OCI-LY7 (cell line): Measurements from ENCODE around the gene BICC1. TPM values are rescaled to one million over a fixed set of nuclear protein-coding genes. Genes with fewer than 3 reads are reported as not detected.

Experiments
- BruUV-seq: library from RNA; stranded (reverse); fragments of 400-500 nt; replicated peaks from 2 replicates; lab custom pipeline; 2021; lab: Mats Ljungman, UMichigan
- CTCF ChIA-PET: fragments of 300-600 bp; sonication (Branson Sonifier 250); formaldehyde crosslinking; loops from one replicate; lab custom pipeline; 2022; ENCODE audit warnings: antibody characterized with exemption; ENCODE audit not compliant: unreplicated experiment; lab: Charles Lee
- POLR2A ChIA-PET: fragments of 300-600 bp; sonication (Branson Sonifier 250); formaldehyde crosslinking; loops from one replicate; lab custom pipeline; 2022; ENCODE audit warnings: antibody characterized with exemption; lab: Charles Lee
- DNase-seq: peaks from one replicate; pipeline ENCODE4 v3.0.0-alpha.2; 2015; ENCODE audit warnings: low spot score
- H2AFZ ChIP-seq: fragments of 200-600 bp; sonication (generic), shearing (Covaris generic); 2 replicates; pipeline ENCODE4 v1.6.1; 2014; ENCODE audit warnings: mild to moderate bottlenecking, antibody characterized with exemption, low read length, moderate library complexity
- H3K27ac ChIP-seq: fragments of 200-600 bp; sonication (generic); 2 replicates; pipeline ENCODE4 v1.5.1; 2014; ENCODE audit warnings: mixed run types, low read depth, mild to moderate bottlenecking, moderate library complexity, low read length, inconsistent platforms; ENCODE audit not compliant: poor library complexity, severe bottlenecking
- H3K36me3 ChIP-seq: fragments of 200-600 bp; sonication (generic); 2 replicates; pipeline ENCODE4 v1.6.1; 2014; ENCODE audit warnings: mild to moderate bottlenecking, antibody characterized with exemption, low read length, moderate library complexity, mixed read lengths; ENCODE audit not compliant: insufficient read depth
- H3K4me1 ChIP-seq: fragments of 200-600 bp; sonication (generic); 2 replicates; pipeline ENCODE4 v1.5.1; 2014; ENCODE audit warnings: mild to moderate bottlenecking, low read length; ENCODE audit not compliant: insufficient read depth, poor library complexity, severe bottlenecking
- H3K4me2 ChIP-seq: fragments of 200-600 bp; sonication (generic); 2 replicates; pipeline ENCODE4 v1.6.1; 2014; ENCODE audit warnings: mild to moderate bottlenecking, low read length
- H3K4me3 ChIP-seq: fragments of 200-600 bp; sonication (generic); 2 replicates; pipeline ENCODE4 v1.5.1; 2014; ENCODE audit warnings: mild to moderate bottlenecking, low read depth, low read length; ENCODE audit not compliant: poor library complexity, severe bottlenecking
- H3K79me2 ChIP-seq: fragments of 200-600 bp; sonication (generic); 2 replicates; pipeline ENCODE4 v1.6.1; 2016; ENCODE audit warnings: low read depth, mild to moderate bottlenecking, low read length, moderate library complexity, mixed read lengths; ENCODE audit not compliant: insufficient read depth
- H3K9me2 ChIP-seq: fragments of 200-600 bp; sonication (generic); 2 replicates; pipeline ENCODE4 v1.6.1; 2016; ENCODE audit warnings: mild to moderate bottlenecking, low read length, mixed read lengths; ENCODE audit not compliant: insufficient read depth
- H3K9me3 ChIP-seq: fragments of 200-600 bp; sonication (generic); 2 replicates; pipeline ENCODE4 v1.6.1; 2014; ENCODE audit warnings: mild to moderate bottlenecking, mixed run types, low read length, mixed read lengths
- H4K20me1 ChIP-seq: fragments of 200-600 bp; sonication (generic); 2 replicates; pipeline ENCODE4 v1.6.1; 2014; ENCODE audit warnings: mild to moderate bottlenecking, antibody characterized with exemption, low read length, moderate library complexity, mixed read lengths; ENCODE audit not compliant: insufficient read depth
- EZH2phosphoT487 ChIP-seq: fragments of 200-600 bp; sonication (generic); IDR thresholded peaks from 2 replicates; pipeline ENCODE4 v1.6.1; 2018; ENCODE audit warnings: low read depth, borderline replicate concordance, mild to moderate bottlenecking, mixed run types, antibody characterized with exemption, low read length, moderate library complexity, mixed read lengths
- intact Hi-C: fragments of 100-400 bp; cut with micrococcal nuclease; formaldehyde crosslinking; loops from one replicate; pipeline ENCODE4 v1.10.0; 2022; ENCODE audit not compliant: unreplicated experiment
- total RNA-seq, 2 experiments: library from RNA; depleted of rRNA in 1 of 2; stranded (reverse); fragments of >200 nt in 1 of 2; shearing (Covaris generic) in 1 of 2; gene quantifications; 2 replicates each; pipeline ENCODE4 v1.2.3, GENCODE V29; 2014 to 2022
- TF ChIP-seq, protein P1 (sequence below): fragments of 200-600 bp; sonication (generic); conservative IDR thresholded peaks from 2 replicates; pipeline ENCODE4 v1.5.1; 2014; ENCODE audit warnings: mild to moderate bottlenecking, antibody characterized with exemption, low read length, moderate library complexity, mixed read lengths

The BICC1 gene
- total RNA-seq, 2 experiments from 2014 or later = not detected

- no peaks in the 10 kb centered on the region for H3K79me2 ChIP-seq
- BruUV-seq = no TSS peak
- H3K9me3 ChIP-seq = no peaks in the 10 kb centered on the region
- no peak overlapping the region for H3K27ac ChIP-seq
- DNase-seq = no peak
- H2AFZ ChIP-seq = no peak overlapping the region
- no peak for TF ChIP-seq EZH2phosphoT487
- TF ChIP-seq, protein P1, sequence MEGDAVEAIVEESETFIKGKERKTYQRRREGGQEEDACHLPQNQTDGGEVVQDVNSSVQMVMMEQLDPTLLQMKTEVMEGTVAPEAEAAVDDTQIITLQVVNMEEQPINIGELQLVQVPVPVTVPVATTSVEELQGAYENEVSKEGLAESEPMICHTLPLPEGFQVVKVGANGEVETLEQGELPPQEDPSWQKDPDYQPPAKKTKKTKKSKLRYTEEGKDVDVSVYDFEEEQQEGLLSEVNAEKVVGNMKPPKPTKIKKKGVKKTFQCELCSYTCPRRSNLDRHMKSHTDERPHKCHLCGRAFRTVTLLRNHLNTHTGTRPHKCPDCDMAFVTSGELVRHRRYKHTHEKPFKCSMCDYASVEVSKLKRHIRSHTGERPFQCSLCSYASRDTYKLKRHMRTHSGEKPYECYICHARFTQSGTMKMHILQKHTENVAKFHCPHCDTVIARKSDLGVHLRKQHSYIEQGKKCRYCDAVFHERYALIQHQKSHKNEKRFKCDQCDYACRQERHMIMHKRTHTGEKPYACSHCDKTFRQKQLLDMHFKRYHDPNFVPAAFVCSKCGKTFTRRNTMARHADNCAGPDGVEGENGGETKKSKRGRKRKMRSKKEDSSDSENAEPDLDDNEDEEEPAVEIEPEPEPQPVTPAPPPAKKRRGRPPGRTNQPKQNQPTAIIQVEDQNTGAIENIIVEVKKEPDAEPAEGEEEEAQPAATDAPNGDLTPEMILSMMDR = no peak
- no peaks in the 10 kb centered on the region for H3K9me2 ChIP-seq
- ChIA-PET CTCF (no interaction called here), POLR2A (interaction anchor here (0.7 kb wide), 1 partner anchor 83 kb away, joined by 4 read pairs; no protein-coding TSS in a partner anchor)
- no peaks in the 10 kb centered on the region for H4K20me1 ChIP-seq
- no peak overlapping the region for H3K4me3 ChIP-seq
- H3K4me1 ChIP-seq = no peaks in the 10 kb centered on the region
- intact Hi-C loops = no loop called here
- no peaks in the 10 kb centered on the region for H3K36me3 ChIP-seq
- H3K4me2 ChIP-seq = no peak overlapping the region
Observed at GRCh38 chr10:58543141-58543540, 30.5 kb downstream of the BICC1 start.

DNA sequence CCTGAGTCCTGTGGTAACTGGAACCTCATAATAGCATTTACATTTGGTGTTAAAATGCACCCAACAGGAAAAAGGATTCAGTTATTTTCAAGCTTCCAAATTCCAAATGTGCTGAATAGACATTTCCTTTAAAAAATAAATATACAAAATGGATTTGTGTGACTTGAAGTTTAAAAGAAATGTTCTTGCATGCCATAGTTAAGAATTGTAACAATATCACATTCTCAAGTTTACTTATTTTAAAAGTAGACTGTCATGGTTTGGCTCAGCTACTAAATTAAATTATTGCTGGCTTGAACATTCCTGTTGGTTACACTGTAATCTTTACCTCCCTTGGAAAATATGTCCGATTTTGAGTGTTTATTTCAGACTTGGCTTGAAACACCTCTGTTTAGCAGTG lies 31.5 kb downstream of the BICC1 start:
- no peaks in the 10 kb centered on the region for H3K9me2 ChIP-seq
- no peak overlapping the region for H3K4me3 ChIP-seq
- CTCF ChIA-PET = no interaction called here
- no TSS peak for BruUV-seq
- TF ChIP-seq EZH2phosphoT487 = no peak
- TF ChIP-seq, protein P1 = no peak
- intact Hi-C loops = no loop called here
- DNase-seq = no peak
- H3K4me1 ChIP-seq = no peaks in the 10 kb centered on the region
- H2AFZ ChIP-seq = no peak overlapping the region
- H3K9me3 ChIP-seq = no peaks in the 10 kb centered on the region
- no peak overlapping the region for H3K27ac ChIP-seq
- H3K36me3 ChIP-seq = no peaks in the 10 kb centered on the region
- H3K4me2 ChIP-seq = no peak overlapping the region
- H3K79me2 ChIP-seq = no peaks in the 10 kb centered on the region
- H4K20me1 ChIP-seq = no peaks in the 10 kb centered on the region
- POLR2A ChIA-PET = no interaction called here

DNA sequence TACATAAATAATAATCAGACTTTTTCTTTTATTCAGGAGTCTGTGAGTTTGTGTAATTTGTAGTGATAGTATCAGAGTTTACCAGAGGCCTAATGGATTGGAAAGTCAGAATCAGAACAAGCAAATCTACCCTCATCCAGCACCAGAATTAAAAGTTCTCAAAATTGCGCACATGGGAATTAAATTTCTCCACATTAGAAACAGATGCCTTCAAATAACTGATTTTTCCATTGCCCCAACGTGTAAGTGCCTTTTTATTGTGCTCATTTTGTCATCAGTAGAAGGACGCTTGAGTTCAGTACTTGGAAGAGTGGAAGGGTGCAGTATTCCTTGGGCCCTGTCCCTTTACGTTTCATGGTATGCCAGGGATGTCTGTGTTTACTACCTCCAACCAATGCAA lies 32.8 kb downstream of the BICC1 start:
- intact Hi-C loops = no loop called here
- Histone ChIP-seq H3K4me3 (no peak overlapping the region), H3K79me2 (no peaks in the 10 kb centered on the region), H3K9me3 (no peaks in the 10 kb centered on the region), H2AFZ (no peak overlapping the region), H3K27ac (no peak overlapping the region), H3K4me1 (no peaks in the 10 kb centered on the region), H3K9me2 (no peaks in the 10 kb centered on the region), H3K4me2 (no peak overlapping the region), H3K36me3 (no peaks in the 10 kb centered on the region), H4K20me1 (no peaks in the 10 kb centered on the region)
- CTCF ChIA-PET = no interaction called here
- no TSS peak for BruUV-seq
- DNase-seq = no peak
- TF ChIP-seq, protein P1 = no peak
- TF ChIP-seq EZH2phosphoT487 = no peak
- POLR2A ChIA-PET = interaction anchor here (0.6 kb wide), 1 partner anchor 94 kb away, joined by 3 read pairs; no protein-coding TSS in a partner anchor
